ENCODE data around the gene MGAT4A. TPM values are rescaled to one million over a fixed set of nuclear protein-coding genes. Genes with fewer than 3 reads are reported as not detected.

Gene MGAT4A
- total RNA-seq, 2 experiments from 2014 or later, result 71.9 to 76.7 TPM

DNA sequence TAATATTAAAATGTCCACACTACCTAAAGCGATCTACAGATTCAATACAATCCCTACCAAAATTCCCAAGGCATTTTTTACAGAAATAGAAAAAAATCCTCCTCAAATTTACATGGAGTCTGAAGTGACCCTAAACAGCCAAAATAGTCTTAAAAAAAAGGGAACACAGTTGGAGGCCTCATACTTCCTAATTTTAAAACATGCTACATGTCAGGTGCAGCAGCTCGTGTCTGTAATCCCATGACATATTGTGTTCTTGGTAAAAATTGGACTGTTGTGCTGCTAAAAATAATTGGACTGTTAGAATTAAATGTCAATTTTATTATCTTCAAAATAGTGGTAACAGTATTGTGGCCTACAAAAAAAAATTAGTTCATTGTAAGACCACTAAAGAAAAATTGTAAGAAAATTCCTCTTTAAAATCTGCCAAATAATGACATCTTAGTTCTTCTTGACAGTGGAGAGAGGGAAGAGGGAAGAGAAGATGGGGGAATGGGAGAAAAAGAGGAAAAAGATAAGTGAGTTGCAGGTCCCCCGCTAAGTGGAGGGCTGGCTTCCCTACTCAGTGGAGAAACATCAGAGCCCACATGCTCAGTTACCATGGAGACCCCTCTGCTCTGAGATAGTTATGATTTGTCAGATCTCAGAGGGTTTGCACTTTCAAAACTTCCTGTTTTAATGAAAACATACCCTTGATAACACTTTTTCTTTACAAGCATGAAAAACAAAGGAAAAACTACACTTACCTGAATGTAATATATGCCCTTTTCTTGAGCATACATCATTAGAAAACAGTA, 76.0 kb downstream of the MGAT4A start:
- Mint-ChIP-seq H3K27me3 (no peaks in the 10 kb centered on the region), H3K27ac (peak overlapping the region; percentile 67), H3K36me3 (peaks cover 28% of the 10 kb centered on the region), H3K4me3 (no peak overlapping the region), H3K9me3 (peaks cover 9% of the 10 kb centered on the region), H3K4me1 (ENCODE audit: low read depth) (peaks cover 76% of the 10 kb centered on the region)
- no peak for DNase-seq
- ChIA-PET CTCF (interaction anchor here (0.6 to 1.0 kb wide), 2 partner anchors 116 to 181 kb away, joined by 3 read pairs; no protein-coding TSS in a partner anchor), POLR2A (interaction anchor here (0.7 to 4.2 kb wide), 2 partner anchors 75 to 96 kb away, joined by 3 to 27 read pairs; partner anchors contain the start of gene MGAT4A)
- intact Hi-C loops (cut with micrococcal nuclease), result loop anchor here (10.0 kb wide), 1 partner anchor 490 kb away; the partner anchor contains the start of gene C2orf15

DNA sequence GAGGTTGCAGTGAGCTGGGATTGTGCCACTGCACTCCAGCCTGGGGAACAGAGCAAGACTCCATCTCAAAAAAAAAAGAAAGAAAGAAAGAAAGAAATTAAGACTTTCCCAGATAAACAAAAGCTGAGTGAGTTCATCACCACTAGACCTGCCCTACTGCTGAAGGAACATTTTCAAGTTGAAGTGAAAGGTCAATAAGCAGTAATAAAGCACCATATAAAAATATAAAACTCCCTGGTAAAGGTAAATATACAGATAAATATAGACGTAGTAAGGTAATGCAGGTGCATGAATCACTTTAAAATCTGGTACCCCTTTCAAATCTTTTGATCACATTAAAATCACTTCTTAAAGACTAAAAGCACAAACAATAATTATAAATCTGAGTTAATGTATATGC, 79.9 kb downstream of the MGAT4A start:
- intact Hi-C loops (cut with micrococcal nuclease), result loop anchor here (10.0 kb wide), 1 partner anchor 494 kb away; the partner anchor contains the start of gene C2orf15
- peaks cover 34% of the 10 kb centered on the region for H3K36me3 Mint-ChIP-seq
- CTCF ChIA-PET, result interaction anchor here (0.6 to 1.1 kb wide), 2 partner anchors 108 to 414 kb away, joined by 3 read pairs; no protein-coding TSS in a partner anchor

DNA sequence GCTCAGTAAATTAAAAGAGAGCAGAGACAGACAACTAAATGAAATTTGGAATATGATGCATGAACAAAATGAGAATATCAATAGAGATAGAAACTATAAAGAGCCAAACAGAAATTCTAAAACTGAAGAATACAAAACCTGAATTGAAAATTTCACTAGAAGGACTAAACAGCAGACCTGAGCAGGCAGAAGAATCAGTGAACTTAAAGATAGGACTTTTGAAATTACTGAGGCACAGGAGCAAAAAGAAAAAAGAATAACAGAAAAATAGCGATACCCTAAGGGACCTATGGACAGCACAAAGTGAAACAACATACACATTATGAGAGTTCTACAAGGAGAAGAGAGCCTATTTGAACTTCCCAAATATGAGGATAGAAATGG, 80.9 kb downstream of the MGAT4A start:
- Mint-ChIP-seq H3K27ac (peak overlapping the region; percentile 74), H3K36me3 (peaks cover 34% of the 10 kb centered on the region), H3K4me1 (ENCODE audit: low read depth) (peaks cover 58% of the 10 kb centered on the region), H3K9me3 (peaks cover 10% of the 10 kb centered on the region), H3K4me3 (no peak overlapping the region), H3K27me3 (no peaks in the 10 kb centered on the region)
- intact Hi-C loops (cut with micrococcal nuclease), result loop anchor here (1.0 to 10.0 kb wide), 4 partner anchors 121 to 495 kb away; partner anchors contain the start of gene C2orf15
- ChIA-PET POLR2A (interaction anchor here (0.6 to 1.1 kb wide), 5 partner anchors 12 to 187 kb away, joined by 3 to 4 read pairs (median 3); no protein-coding TSS in a partner anchor), CTCF (interaction anchor here (0.5 to 2.0 kb wide), 51 partner anchors 9 to 718 kb away, joined by 3 to 92 read pairs (median 5); partner anchors contain the start of genes C2orf15 and MGAT4A)
- no peak for DNase-seq

More for the DNA sequence above, 79.9 kb downstream of the MGAT4A start:
- H3K4me1 Mint-ChIP-seq (ENCODE audit: low read depth), result peaks cover 67% of the 10 kb centered on the region
- POLR2A ChIA-PET, result no interaction called here
- H3K9me3 Mint-ChIP-seq, result peaks cover 10% of the 10 kb centered on the region
- no peak overlapping the region for H3K4me3 Mint-ChIP-seq
- no peaks in the 10 kb centered on the region for H3K27me3 Mint-ChIP-seq
- H3K27ac Mint-ChIP-seq, result peak overlapping the region; percentile 9
- DNase-seq, result no peak

DNA sequence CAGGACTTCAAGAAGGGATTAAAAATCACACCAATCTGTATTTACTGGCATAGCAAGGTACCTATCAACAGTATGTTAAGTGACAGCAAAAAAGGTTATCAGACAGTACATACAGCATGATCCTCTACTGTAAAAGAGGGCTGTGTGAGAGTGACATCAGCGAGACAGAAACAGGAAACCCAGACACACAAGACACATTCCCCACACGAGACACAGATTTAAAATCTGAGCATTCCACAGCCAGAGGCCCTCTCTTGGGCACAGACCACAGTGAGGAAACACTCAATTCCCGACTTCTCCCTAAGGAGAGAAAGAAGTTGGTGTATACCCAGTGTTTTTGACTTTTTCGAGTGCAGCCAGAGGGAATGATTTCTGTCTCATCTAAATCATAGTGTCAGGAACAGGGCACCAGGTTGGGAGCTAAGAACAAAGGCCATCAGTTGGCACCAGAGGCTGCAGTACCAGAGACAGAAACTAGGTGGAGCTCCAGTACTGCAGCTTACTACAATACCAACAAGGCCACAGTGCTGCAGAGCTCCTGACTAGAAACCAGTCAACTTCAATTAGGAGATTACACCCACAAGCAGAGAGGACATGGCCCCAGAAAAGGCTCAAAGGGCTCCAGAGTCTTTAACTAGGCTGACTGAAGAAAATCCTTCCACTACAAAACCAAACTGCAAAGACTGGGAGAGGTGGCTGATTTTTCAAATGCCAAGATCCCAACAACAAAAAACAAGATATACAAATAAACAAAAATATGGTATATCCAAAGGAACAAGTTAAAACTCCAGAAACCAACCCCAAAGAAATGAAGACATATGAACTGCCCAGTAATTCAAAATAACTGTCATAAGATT, 81.6 kb downstream of the MGAT4A start:
- H3K27ac Mint-ChIP-seq, result peak overlapping the region; percentile 74
- no peak overlapping the region for H3K4me3 Mint-ChIP-seq
- peak; percentile 87 for DNase-seq
- H3K9me3 Mint-ChIP-seq, result peaks cover 10% of the 10 kb centered on the region
- H3K4me1 Mint-ChIP-seq (ENCODE audit: low read depth), result peaks cover 52% of the 10 kb centered on the region
- H3K27me3 Mint-ChIP-seq, result no peaks in the 10 kb centered on the region
- intact Hi-C loops (cut with micrococcal nuclease), result loop anchor here (1.0 kb wide), 3 partner anchors 122 to 417 kb away; no protein-coding TSS in a partner anchor
- POLR2A ChIA-PET, result interaction anchor here (0.6 to 1.1 kb wide), 6 partner anchors 10 to 188 kb away, joined by 3 to 4 read pairs (median 3); no protein-coding TSS in a partner anchor
- CTCF ChIA-PET, result interaction anchor here (0.5 to 2.0 kb wide), 58 partner anchors 10 to 718 kb away, joined by 3 to 92 read pairs (median 5); partner anchors contain the start of genes C2orf15 and MGAT4A
- peaks cover 34% of the 10 kb centered on the region for H3K36me3 Mint-ChIP-seq

DNA sequence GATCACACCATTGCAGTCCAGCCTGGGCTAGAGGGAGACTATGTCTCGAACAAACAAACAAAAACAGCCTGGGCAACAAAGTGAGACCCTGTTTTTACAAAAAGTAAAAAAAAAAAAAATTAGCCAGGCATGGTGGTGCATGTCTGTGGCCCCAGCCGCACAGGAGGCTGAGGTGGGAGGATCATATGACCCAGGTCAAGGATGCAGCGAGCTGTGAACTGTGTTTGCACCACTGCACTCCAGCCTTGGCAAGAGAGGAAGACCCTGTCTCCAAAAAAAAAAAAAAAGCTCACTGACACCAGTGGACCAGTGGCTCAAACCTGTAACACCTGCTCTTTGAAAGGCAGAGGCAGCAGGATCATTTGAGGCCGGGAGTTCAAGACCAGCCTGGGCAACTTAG, 82.5 kb downstream of the MGAT4A start:
- intact Hi-C loops (cut with micrococcal nuclease), result no loop called here
- Mint-ChIP-seq H3K27ac (no peak overlapping the region), H3K4me3 (no peak overlapping the region), H3K36me3 (peaks cover 33% of the 10 kb centered on the region), H3K27me3 (no peaks in the 10 kb centered on the region), H3K9me3 (peaks cover 10% of the 10 kb centered on the region), H3K4me1 (ENCODE audit: low read depth) (peaks cover 43% of the 10 kb centered on the region)
- ChIA-PET POLR2A (no interaction called here), CTCF (interaction anchor here (1.5 to 2.0 kb wide), 10 partner anchors 10 to 418 kb away, joined by 4 to 92 read pairs (median 11); no protein-coding TSS in a partner anchor)
- DNase-seq, result no peak

DNA sequence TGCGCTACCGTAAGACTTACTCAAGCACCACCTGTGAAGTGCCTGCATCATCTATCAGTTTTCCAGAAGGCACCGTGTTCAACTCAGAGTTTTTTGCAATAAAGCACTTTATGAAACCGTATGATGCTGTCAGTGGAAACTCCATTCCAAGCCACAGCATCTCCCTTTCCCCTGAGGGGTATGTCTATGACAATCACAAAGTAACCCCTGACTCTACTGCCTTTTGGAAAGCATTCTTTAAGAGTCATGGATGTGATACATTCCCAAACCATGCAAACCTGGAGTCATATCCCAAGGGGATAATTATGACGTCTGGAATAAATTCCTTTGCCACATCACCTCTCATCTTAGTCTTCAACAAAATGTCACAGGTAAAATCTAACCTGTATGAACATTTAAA, 83.3 kb downstream of the MGAT4A start:
- intact Hi-C loops (cut with micrococcal nuclease), result no loop called here
- Mint-ChIP-seq H3K4me1 (ENCODE audit: low read depth) (peaks cover 35% of the 10 kb centered on the region), H3K4me3 (no peak overlapping the region), H3K36me3 (peaks cover 29% of the 10 kb centered on the region), H3K27me3 (no peaks in the 10 kb centered on the region), H3K9me3 (peaks cover 10% of the 10 kb centered on the region), H3K27ac (peak overlapping the region; percentile 25)
- CTCF ChIA-PET, result no interaction called here
- POLR2A ChIA-PET, result no interaction called here
- DNase-seq, result no peak

DNA sequence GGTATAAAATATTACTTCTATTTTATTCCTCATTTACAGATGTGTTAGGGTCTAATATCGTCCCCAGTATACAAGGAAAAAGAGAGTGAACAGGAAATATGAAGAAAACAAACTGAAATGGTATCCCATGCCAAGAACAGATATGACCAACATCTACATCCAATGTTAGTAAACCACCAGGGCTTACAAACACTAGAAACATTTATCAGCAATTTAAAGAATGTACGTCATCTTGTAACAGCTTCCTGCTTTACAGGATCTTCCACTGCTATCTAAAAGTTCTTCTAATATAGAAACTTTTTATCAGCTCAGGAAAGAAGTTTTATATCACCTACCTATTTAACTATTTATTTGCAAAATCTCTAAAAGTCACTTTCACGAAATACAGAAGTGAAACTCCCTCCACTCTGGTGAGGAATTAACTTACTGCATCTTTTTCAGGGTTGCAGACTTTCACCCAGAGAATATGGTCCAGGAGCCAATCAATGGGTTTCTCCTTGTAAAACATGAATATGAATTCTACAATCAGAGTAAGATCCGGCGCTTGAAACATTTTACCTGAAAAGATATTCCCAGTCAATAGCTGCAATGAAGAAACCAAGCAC, 87.3 kb downstream of the MGAT4A start:
- Mint-ChIP-seq H3K27ac (peak overlapping the region; percentile 23), H3K27me3 (no peaks in the 10 kb centered on the region), H3K9me3 (no peaks in the 10 kb centered on the region), H3K36me3 (peaks cover 16% of the 10 kb centered on the region), H3K4me1 (ENCODE audit: low read depth) (peaks cover 2% of the 10 kb centered on the region), H3K4me3 (no peak overlapping the region)
- CTCF ChIA-PET, result interaction anchor here (3.0 kb wide), 1 partner anchor 194 kb away, joined by 14 read pairs; no protein-coding TSS in a partner anchor
- intact Hi-C loops (cut with micrococcal nuclease), result no loop called here
- no peak for DNase-seq
- POLR2A ChIA-PET, result no interaction called here

DNA sequence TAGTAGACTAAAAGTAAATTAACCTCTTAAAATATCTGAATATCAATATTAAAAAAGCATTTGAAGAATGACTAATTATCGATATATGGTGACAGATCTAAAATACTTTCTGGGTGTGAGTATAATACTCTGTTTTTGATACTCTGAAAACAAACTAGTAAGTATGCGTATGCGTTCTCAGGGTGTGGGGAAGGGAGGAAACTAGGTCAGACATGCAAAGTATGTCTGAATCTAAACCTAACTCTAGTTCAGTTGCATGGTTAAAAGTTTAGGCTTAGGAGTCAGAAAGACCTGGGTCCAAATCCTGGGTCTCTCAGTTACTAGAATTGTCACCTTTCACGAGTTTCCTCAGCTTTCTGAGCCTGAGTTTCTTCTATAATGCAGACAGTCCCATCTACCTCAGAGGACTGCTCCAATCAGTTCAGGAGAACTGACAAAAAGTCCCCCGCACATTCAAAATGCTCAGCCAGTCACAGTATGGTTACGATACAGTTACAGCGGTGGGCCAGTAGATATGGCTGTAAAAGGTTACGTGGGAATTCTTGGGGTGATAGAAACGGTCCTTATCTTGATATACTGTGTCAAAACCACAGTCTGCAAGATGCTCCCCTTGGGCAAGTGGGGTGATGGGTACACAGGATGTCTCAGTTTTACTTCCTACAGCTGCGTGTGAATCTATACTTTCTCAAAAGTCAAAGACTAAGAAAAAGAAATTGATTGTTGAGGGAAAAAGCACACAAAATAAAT, 93.4 kb downstream of the MGAT4A start:
- H3K27me3 Mint-ChIP-seq, result no peaks in the 10 kb centered on the region
- peaks cover 31% of the 10 kb centered on the region for H3K4me1 Mint-ChIP-seq (ENCODE audit: low read depth)
- no peaks in the 10 kb centered on the region for H3K9me3 Mint-ChIP-seq
- ChIA-PET CTCF (interaction anchor here (1.1 to 3.0 kb wide), 2 partner anchors 12 to 199 kb away, joined by 3 to 10 read pairs; no protein-coding TSS in a partner anchor), POLR2A (interaction anchor here (0.5 to 1.6 kb wide), 2 partner anchors 12 to 28 kb away, joined by 3 read pairs; no protein-coding TSS in a partner anchor)
- DNase-seq, result peak; percentile 76
- peaks cover 33% of the 10 kb centered on the region for H3K36me3 Mint-ChIP-seq
- intact Hi-C loops (cut with micrococcal nuclease), result loop anchor here (10.0 kb wide), 1 partner anchor 297 kb away; the partner anchor contains the start of gene CRACDL
- H3K27ac Mint-ChIP-seq, result peak overlapping the region; percentile 91
- H3K4me3 Mint-ChIP-seq, result peak overlapping the region; percentile 55

DNA sequence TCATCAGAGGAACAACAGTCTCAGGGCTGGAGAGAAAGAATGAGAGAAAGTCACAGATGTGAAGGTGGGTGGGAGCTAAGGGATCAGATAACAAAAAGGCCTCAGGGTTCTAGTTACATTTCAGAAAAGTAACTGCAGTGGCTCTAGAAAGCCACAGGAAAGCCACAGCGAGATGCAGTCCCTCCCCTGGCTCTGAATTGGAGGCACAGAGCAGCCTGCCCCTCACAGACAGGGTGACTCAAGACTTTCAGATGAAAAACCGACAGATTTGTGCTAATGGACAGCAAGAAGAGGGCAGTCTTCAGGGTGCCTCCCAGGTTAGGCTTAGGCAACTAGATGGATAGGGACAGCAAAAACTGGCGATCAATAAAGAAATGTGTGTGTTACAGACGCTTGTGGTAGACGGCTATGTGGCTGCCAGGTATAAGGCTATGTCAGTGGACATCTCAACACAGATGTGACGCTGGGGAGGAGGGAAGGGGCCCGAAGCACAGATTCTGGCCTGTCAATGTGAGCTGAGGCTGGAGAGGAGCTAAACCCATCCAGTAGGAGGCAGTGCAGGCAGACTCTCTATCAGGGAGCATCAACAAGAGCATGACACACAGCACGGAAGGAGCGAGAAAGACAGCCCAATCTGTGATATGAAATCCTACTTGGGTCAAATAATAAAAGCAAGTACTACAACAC, 96.4 kb downstream of the MGAT4A start:
- no peaks in the 10 kb centered on the region for H3K9me3 Mint-ChIP-seq
- POLR2A ChIA-PET, result interaction anchor here (1.0 kb wide), 1 partner anchor 80 kb away, joined by 4 read pairs; no protein-coding TSS in a partner anchor
- H3K27me3 Mint-ChIP-seq, result no peaks in the 10 kb centered on the region
- H3K4me3 Mint-ChIP-seq, result no peak overlapping the region
- H3K4me1 Mint-ChIP-seq (ENCODE audit: low read depth), result peaks cover 35% of the 10 kb centered on the region
- CTCF ChIA-PET, result interaction anchor here (0.6 to 4.9 kb wide), 14 partner anchors 8 to 432 kb away, joined by 3 to 22 read pairs (median 4); partner anchors contain the start of genes COA5 and UNC50
- DNase-seq, result peak; percentile 70
- peak overlapping the region; percentile 72 for H3K27ac Mint-ChIP-seq
- intact Hi-C loops (cut with micrococcal nuclease), result loop anchor here (10.0 kb wide), 1 partner anchor 300 kb away; the partner anchor contains the start of gene CRACDL
- H3K36me3 Mint-ChIP-seq, result peaks cover 29% of the 10 kb centered on the region

DNA sequence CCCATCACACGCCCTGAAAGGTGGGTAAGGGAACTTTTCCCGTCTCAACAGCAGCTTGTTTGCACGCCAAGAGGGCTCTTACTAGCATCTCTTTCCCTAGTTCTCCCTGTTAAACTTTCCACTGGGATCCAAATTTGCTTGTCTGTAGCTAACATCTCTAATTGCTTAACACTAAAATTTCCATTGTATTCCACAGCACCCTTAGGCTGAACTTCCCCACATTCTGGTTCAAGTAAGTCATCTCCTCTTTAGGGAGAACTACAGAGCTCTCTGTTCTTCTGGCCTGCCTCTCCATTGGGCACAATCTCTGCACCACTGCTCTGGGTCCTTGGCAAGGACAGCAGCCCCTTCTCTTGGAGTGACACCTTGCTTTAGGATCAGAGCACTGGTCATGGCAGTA, 98.6 kb downstream of the MGAT4A start:
- H3K27ac Mint-ChIP-seq, result no peak overlapping the region
- intact Hi-C loops (cut with micrococcal nuclease), result loop anchor here (10.0 kb wide), 1 partner anchor 302 kb away; the partner anchor contains the start of gene CRACDL
- no peaks in the 10 kb centered on the region for H3K9me3 Mint-ChIP-seq
- H3K4me1 Mint-ChIP-seq (ENCODE audit: low read depth), result peaks cover 25% of the 10 kb centered on the region
- DNase-seq, result no peak
- H3K36me3 Mint-ChIP-seq, result peaks cover 21% of the 10 kb centered on the region
- no peak overlapping the region for H3K4me3 Mint-ChIP-seq
- CTCF ChIA-PET, result interaction anchor here (0.9 to 4.9 kb wide), 2 partner anchors 17 to 63 kb away, joined by 3 to 22 read pairs; no protein-coding TSS in a partner anchor
- POLR2A ChIA-PET, result no interaction called here
- H3K27me3 Mint-ChIP-seq, result no peaks in the 10 kb centered on the region
